Measurements from ENCODE around the gene PFN3.

The PFN3 gene

DNA sequence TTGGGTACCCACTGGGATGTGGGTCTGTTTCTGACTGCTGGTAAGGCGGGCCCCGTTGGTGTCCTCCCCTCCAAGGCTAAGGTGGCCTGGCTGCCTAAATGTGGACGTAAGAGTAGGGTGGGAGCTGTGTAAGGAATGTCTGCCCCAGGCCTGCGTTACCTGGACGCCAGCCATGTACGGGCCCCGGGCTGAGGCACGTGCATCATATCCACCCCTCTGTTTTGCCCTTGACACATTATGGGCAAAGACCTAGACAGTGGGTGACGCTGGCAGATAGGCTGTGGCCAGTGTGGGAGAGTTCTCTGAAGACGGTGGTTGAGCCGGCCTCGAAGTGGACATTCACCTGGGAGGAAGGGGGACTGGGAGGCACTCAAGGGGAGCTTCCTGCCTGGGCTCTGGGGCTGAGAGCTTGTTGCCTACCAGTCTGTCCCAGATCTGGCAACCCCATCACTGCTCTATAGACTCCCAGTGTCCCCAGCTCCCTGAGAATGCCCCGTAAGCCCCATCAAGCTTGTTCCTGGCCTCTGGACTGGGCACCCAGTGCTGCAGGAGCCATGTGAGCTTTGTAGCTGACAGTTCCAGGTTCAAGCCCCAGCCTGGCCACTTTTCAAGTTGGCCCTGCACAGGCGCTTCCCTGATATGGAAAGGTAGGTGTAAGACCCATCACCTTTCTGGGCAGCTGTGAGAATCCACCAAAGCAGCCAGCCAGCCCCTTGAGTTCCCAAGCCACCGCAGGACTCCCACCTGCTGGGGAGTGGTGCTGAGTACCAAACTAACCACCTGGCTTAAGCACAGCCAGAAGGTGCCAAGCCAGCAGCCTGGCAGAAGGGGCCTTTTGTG lies 42.9 kb upstream of the PFN3 start:
- H3K79me2 ChIP-seq (ENCODE audit: control insufficient read depth, low read length): no peaks in the 10 kb centered on the region
- peaks cover 8% of the 10 kb centered on the region; the same call in 1 of the 2 replicates for H3K27me3 ChIP-seq (ENCODE audit: control insufficient read depth, low read length)
- no peaks in the 10 kb centered on the region for H3K9me3 ChIP-seq (ENCODE audit: control insufficient read depth, insufficient read depth, low read length)
- no peak overlapping the region for H3K4me3 ChIP-seq (ENCODE audit: low read length)
- H3K4me1 ChIP-seq (ENCODE audit: control insufficient read depth, low read length): peaks cover 36% of the 10 kb centered on the region
- no peaks in the 10 kb centered on the region for H3K9me2 ChIP-seq (replicated peaks; ENCODE audit: control insufficient read depth, low read length)
- H3F3A ChIP-seq (ENCODE audit: control insufficient read depth, insufficient read depth): peaks cover 22% of the 10 kb centered on the region
- no peaks in the 10 kb centered on the region for H4K20me1 ChIP-seq (ENCODE audit: control insufficient read depth, insufficient read depth, low read depth, low read length)
- no peak overlapping the region for H3K4me2 ChIP-seq (ENCODE audit: low read length)
- no peak for TF ChIP-seq EZH2phosphoT487 (IDR thresholded peaks at IDR 0.05; ENCODE audit: borderline replicate concordance, low read length)
- TF ChIP-seq, protein P1, sequence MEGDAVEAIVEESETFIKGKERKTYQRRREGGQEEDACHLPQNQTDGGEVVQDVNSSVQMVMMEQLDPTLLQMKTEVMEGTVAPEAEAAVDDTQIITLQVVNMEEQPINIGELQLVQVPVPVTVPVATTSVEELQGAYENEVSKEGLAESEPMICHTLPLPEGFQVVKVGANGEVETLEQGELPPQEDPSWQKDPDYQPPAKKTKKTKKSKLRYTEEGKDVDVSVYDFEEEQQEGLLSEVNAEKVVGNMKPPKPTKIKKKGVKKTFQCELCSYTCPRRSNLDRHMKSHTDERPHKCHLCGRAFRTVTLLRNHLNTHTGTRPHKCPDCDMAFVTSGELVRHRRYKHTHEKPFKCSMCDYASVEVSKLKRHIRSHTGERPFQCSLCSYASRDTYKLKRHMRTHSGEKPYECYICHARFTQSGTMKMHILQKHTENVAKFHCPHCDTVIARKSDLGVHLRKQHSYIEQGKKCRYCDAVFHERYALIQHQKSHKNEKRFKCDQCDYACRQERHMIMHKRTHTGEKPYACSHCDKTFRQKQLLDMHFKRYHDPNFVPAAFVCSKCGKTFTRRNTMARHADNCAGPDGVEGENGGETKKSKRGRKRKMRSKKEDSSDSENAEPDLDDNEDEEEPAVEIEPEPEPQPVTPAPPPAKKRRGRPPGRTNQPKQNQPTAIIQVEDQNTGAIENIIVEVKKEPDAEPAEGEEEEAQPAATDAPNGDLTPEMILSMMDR (IDR thresholded peaks at IDR 0.05; ENCODE audit: low read depth, low read length, poor library complexity, severe bottlenecking): no peak
- H3K36me3 ChIP-seq (ENCODE audit: control insufficient read depth, low read length): peaks cover 40% of the 10 kb centered on the region
- no peak overlapping the region for H3K27ac ChIP-seq (ENCODE audit: low read depth, low read length)

DNA sequence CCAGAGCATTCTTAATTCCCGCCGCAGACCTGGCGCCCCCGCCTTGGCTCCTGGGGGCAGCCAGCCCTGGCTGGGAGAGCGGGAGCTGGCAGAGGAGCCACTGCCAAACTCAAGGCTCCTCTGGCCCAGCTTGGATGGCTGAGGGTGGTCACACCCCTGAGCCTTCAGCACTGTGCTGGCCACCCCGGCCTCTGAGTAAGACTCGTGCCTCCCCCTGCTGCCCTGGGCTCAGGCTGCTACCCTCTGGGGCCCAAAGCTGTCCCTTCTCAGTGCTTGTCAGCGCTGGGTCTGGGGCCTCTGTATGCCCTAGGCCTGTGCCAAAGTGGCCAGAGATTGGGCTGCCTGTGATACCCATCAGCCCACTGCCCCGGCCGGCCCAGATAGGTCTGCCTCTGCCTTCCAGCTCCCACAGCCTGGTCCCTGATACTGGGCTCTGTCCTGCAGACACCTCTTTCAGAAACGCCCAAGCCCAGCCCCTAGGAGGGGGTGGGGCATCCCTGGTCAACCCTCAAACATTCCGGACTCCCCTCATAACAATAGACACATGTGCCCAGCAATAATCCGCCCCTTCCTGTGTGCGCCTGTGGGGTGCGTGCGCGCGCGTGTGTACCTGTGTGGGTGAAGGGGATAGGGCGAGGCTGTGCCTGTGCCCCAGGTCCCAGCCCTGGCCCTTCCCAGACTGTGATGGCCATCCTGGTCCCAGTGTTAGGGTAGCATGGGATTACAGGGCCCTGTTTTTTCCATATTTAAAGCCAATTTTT lies 41.8 kb upstream of the PFN3 start:
- H3K4me3 ChIP-seq (ENCODE audit: low read length): no peak overlapping the region
- no peaks in the 10 kb centered on the region for H4K20me1 ChIP-seq (ENCODE audit: control insufficient read depth, insufficient read depth, low read depth, low read length)
- no peak overlapping the region for H3K27ac ChIP-seq (ENCODE audit: low read depth, low read length)
- H3K79me2 ChIP-seq (ENCODE audit: control insufficient read depth, low read length): no peaks in the 10 kb centered on the region
- peaks cover 8% of the 10 kb centered on the region; the same call in 1 of the 2 replicates for H3K27me3 ChIP-seq (ENCODE audit: control insufficient read depth, low read length)
- peaks cover 18% of the 10 kb centered on the region for H3F3A ChIP-seq (ENCODE audit: control insufficient read depth, insufficient read depth)
- H3K9me2 ChIP-seq (replicated peaks; ENCODE audit: control insufficient read depth, low read length): no peaks in the 10 kb centered on the region
- peaks cover 26% of the 10 kb centered on the region for H3K4me1 ChIP-seq (ENCODE audit: control insufficient read depth, low read length)
- no peak overlapping the region for H3K4me2 ChIP-seq (ENCODE audit: low read length)
- peaks cover 52% of the 10 kb centered on the region for H3K36me3 ChIP-seq (ENCODE audit: control insufficient read depth, low read length)
- H3K9me3 ChIP-seq (ENCODE audit: control insufficient read depth, insufficient read depth, low read length): no peaks in the 10 kb centered on the region
- TF ChIP-seq, protein P1 (IDR thresholded peaks at IDR 0.05; ENCODE audit: low read depth, low read length, poor library complexity, severe bottlenecking): no peak
- TF ChIP-seq EZH2phosphoT487 (IDR thresholded peaks at IDR 0.05; ENCODE audit: borderline replicate concordance, low read length): no peak

DNA sequence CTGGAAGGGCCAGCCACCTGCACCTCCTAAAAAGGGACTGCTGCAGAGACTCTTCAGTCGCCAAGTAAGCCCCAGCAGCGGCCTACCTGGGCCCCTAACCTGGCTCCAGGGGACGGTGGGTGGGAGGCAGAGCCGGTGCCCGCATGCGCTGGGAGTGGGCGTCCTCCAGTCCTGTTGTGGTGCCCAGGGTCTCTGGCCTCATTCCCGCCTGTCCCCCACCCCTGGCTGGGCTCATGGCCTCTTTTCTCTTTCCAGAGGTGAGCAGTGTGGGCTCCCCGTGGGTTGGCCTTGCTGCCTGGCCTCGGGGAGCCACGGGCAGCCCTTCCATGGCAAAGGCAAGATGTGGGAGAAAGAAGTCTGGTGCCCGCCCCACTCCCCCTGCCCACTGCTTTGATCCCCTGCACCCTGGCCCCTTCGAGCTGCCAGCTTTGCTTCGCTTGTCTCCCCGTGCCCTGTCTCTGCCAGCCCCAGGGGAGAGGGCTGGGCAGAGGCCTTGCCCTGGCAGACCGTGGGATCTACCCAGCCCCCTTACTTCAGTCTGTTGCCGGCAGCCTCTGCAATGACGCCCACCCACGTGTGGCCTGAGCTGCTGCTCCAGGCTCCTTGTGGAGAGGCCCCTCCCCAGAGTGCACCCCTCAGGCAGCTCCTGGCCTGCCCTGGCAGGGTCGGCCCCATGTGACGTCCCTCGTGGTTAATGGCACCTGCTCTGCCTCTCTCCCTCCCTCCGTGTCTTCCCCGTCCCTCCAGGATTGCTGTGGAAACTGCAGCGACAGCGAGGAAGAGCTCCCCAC lies 40.7 kb upstream of the PFN3 start:
- Histone ChIP-seq H3K79me2 (ENCODE audit: control insufficient read depth, low read length) (no peaks in the 10 kb centered on the region), H3K4me2 (ENCODE audit: low read length) (no peak overlapping the region), H3K27me3 (ENCODE audit: control insufficient read depth, low read length) (peaks cover 7% of the 10 kb centered on the region; the same call in 1 of the 2 replicates), H3K36me3 (ENCODE audit: control insufficient read depth, low read length) (peaks cover 62% of the 10 kb centered on the region), H3K4me1 (ENCODE audit: control insufficient read depth, low read length) (peaks cover 23% of the 10 kb centered on the region), H3K27ac (ENCODE audit: low read depth, low read length) (no peak overlapping the region), H4K20me1 (ENCODE audit: control insufficient read depth, insufficient read depth, low read depth, low read length) (no peaks in the 10 kb centered on the region), H3K9me3 (ENCODE audit: control insufficient read depth, insufficient read depth, low read length) (no peaks in the 10 kb centered on the region), H3F3A (ENCODE audit: control insufficient read depth, insufficient read depth) (peaks cover 18% of the 10 kb centered on the region), H3K9me2 (replicated peaks; ENCODE audit: control insufficient read depth, low read length) (no peaks in the 10 kb centered on the region), H3K4me3 (ENCODE audit: low read length) (no peak overlapping the region)
- TF ChIP-seq, protein P1 (IDR thresholded peaks at IDR 0.05; ENCODE audit: low read depth, low read length, poor library complexity, severe bottlenecking): no peak
- TF ChIP-seq EZH2phosphoT487 (IDR thresholded peaks at IDR 0.05; ENCODE audit: borderline replicate concordance, low read length): no peak

All from DOHH2 (cell line).